GM19455 (cell line): ENCODE results near the gene SEC22A.
"Not testable (repeated sequence)": the region's sequence is repeated elsewhere in the genome, so short reads cannot be mapped to it uniquely, and the experiment has no call there.

ENCODE experiments used
- ATAC-seq: cut with Tn5 transposase; IDR thresholded peaks from one replicate; pipeline ENCODE4 v1.9.1; 2021; ENCODE audit not compliant: unreplicated experiment

The SEC22A gene

GRCh38 chr3:123169930-123170329 is 31.8 kb upstream of the SEC22A start:
- ATAC-seq = no peak

- ATAC-seq = no peak
Observed at GRCh38 chr3:123180791-123181190, 21.0 kb upstream of the SEC22A start.

- no peak for ATAC-seq
Observed at GRCh38 chr3:123186695-123187094, 15.0 kb upstream of the SEC22A start.

GRCh38 chr3:123188058-123188457 is 13.7 kb upstream of the SEC22A start:
- ATAC-seq = no peak

GRCh38 chr3:123193448-123194101 is 8.2 kb upstream of the SEC22A start:
- ATAC-seq = no peak

- no peak for ATAC-seq
Observed at GRCh38 chr3:123194552-123194951, 7.2 kb upstream of the SEC22A start.

- ATAC-seq = no peak
Observed at GRCh38 chr3:123198372-123198771, 3.4 kb upstream of the SEC22A start.

GRCh38 chr3:123201223-123201556 is 553 bp upstream of the SEC22A start:
- no peak for ATAC-seq

GRCh38 chr3:123202451-123202850 is 708 bp downstream of the SEC22A start:
- ATAC-seq = no peak

- ATAC-seq = no peak
Observed at GRCh38 chr3:123218990-123219389, 17.2 kb downstream of the SEC22A start.

- ATAC-seq = not testable (repeated sequence)
Observed at GRCh38 chr3:123221369-123221768, 19.6 kb downstream of the SEC22A start.

- no peak for ATAC-seq
Observed at GRCh38 chr3:123225016-123225415, 23.3 kb downstream of the SEC22A start.

- ATAC-seq = no peak
Observed at GRCh38 chr3:123226549-123226948, 24.8 kb downstream of the SEC22A start.

- ATAC-seq = no peak
Observed at GRCh38 chr3:123229145-123229544, 27.4 kb downstream of the SEC22A start.

- no peak for ATAC-seq
Observed at GRCh38 chr3:123236902-123237301, 35.2 kb downstream of the SEC22A start.

- ATAC-seq = not testable (repeated sequence)
Observed at GRCh38 chr3:123239186-123239585, 37.4 kb downstream of the SEC22A start.

- ATAC-seq = no peak
Observed at GRCh38 chr3:123239756-123240155, 38.0 kb downstream of the SEC22A start.

- ATAC-seq = no peak
Observed at GRCh38 chr3:123244128-123244527, 42.4 kb downstream of the SEC22A start.

- no peak for ATAC-seq
Observed at GRCh38 chr3:123246866-123247265, 45.1 kb downstream of the SEC22A start.

GRCh38 chr3:123256256-123256655 is 54.5 kb downstream of the SEC22A start:
- ATAC-seq = no peak

GRCh38 chr3:123258359-123258758 is 56.6 kb downstream of the SEC22A start:
- no peak for ATAC-seq

GRCh38 chr3:123258811-123259420 is 57.2 kb downstream of the SEC22A start:
- no peak for ATAC-seq

- no peak for ATAC-seq
Observed at GRCh38 chr3:123261666-123262065, 59.9 kb downstream of the SEC22A start.
